K562 (cell line): ENCODE results near the gene ACTR3C. TPM values are rescaled to one million over a fixed set of nuclear protein-coding genes. Genes with fewer than 3 reads are reported as not detected.
A peak's percentile ranks its signal among the peaks of the same experiment; 100 is the strongest.
"Not testable (repeated sequence)": the region's sequence is repeated elsewhere in the genome, so short reads cannot be mapped to it uniquely, and the experiment has no call there.

Experiments used
- ATAC-seq: fragments of 200-7000 bp; cut with Tn5 transposase; 3 replicates; pipeline ENCODE4 v1.9.1; 2020; ENCODE audit warnings: moderate library complexity
- BruUV-seq: library from RNA; stranded (reverse); fragments of 400-500 nt; replicated peaks from 2 replicates; lab custom pipeline; 2021; lab: Mats Ljungman, UMichigan
- CTCF ChIA-PET: fragments of 300-600 bp; formaldehyde crosslinking; extraction: SDS; loops from one replicate; lab custom pipeline; 2021; ENCODE audit warnings: low intra/inter-chr PET ratio; lab: Yijun Ruan, JAX
- POLR2A ChIA-PET: fragments of 300-600, 350-650 bp; sonication (Branson Sonifier 250); formaldehyde crosslinking; extraction: SDS; loops from one replicate; lab custom pipeline; 2021; ENCODE audit warnings: antibody characterized with exemption, inconsistent platforms; lab: Yijun Ruan, JAX
- DNase-seq, 4 experiments: peaks; one replicate each; pipeline versions ENCODE4 v3.0.0 to v3.0.0-alpha.2; 2011 to 2018; ENCODE audit warnings: low spot score in 3 of 4, mixed read lengths in 3 of 4; ENCODE audit errors: extremely low read depth in 1 of 4
- FAIRE-seq: peaks from 2 replicates; lab custom pipeline; 2011; peaks lifted over from hg19 to GRCh38; lab: Jason Lieb, UNC
- H2AFZ ChIP-seq: 2 replicates; pipeline ENCODE4 v1.6.0; 2011; ENCODE audit warnings: low read depth, low read length, control low read depth, inconsistent platforms
- H3K27ac ChIP-seq: fragments of 200-600 bp; 3 replicates; pipeline ENCODE4 v1.8.0; 2011; ENCODE audit warnings: low read depth, mild to moderate bottlenecking, control low read depth, inconsistent platforms, low read length, moderate library complexity, mixed read lengths; ENCODE audit errors: extremely low read depth
- H3K27me3 ChIP-seq, 2 experiments: fragments of 300-600 bp in 1 of 2; 2 replicates in 1 of 2; 3 replicates in 1 of 2; pipeline versions ENCODE4 v1.6.0 to v1.8.0; 2011; ENCODE audit warnings: inconsistent platforms in 2 of 2, low read length in 2 of 2, mild to moderate bottlenecking in 1 of 2, mixed read lengths in 1 of 2, moderate library complexity in 1 of 2; ENCODE audit not compliant: control insufficient read depth in 2 of 2, insufficient read depth in 2 of 2
- H3K36me3 ChIP-seq: fragments of 300-600 bp; 3 replicates; pipeline ENCODE4 v1.8.0; 2011; ENCODE audit warnings: mild to moderate bottlenecking, low read length, inconsistent platforms; ENCODE audit not compliant: control insufficient read depth, insufficient read depth
- H3K4me1 ChIP-seq, 2 experiments: fragments of 200-600 bp in 1 of 2; replicated peaks in 1 of 2; 2 replicates in 1 of 2; 3 replicates in 1 of 2; pipeline versions ENCODE4 v1.5.1 to v1.8.0; 2011; ENCODE audit warnings: inconsistent platforms in 2 of 2, low read length in 2 of 2, mild to moderate bottlenecking in 1 of 2, mixed read lengths in 1 of 2, moderate library complexity in 1 of 2; ENCODE audit not compliant: control insufficient read depth in 2 of 2, insufficient read depth in 2 of 2
- H3K4me2 ChIP-seq: 2 replicates; pipeline ENCODE4 v1.6.1; 2011; ENCODE audit warnings: low read length, control low read depth, inconsistent platforms, mixed read lengths; ENCODE audit not compliant: insufficient read depth
- H3K4me3 ChIP-seq: fragments of 200-600 bp; sonication (generic), shearing (Covaris generic); 2 replicates; pipeline ENCODE4 v1.5.1; 2016; ENCODE audit warnings: control low read depth, inconsistent platforms
- H3K79me2 ChIP-seq: fragments of 200-600 bp; 3 replicates; pipeline ENCODE4 v1.8.0; 2011; ENCODE audit warnings: low read length, inconsistent platforms; ENCODE audit not compliant: control insufficient read depth, insufficient read depth
- H3K9ac ChIP-seq, 2 experiments: 2 replicates each; pipeline versions ENCODE4 v1.6.0 to v1.6.1; 2011; ENCODE audit warnings: low read depth in 2 of 2, low read length in 2 of 2, control low read depth in 1 of 2, inconsistent platforms in 1 of 2, mild to moderate bottlenecking in 1 of 2, mixed read lengths in 1 of 2; ENCODE audit not compliant: insufficient read depth in 1 of 2
- H3K9me1 ChIP-seq: one replicate; pipeline ENCODE4 v1.6.0; 2011; ENCODE audit warnings: inconsistent platforms, mild to moderate bottlenecking, low read length, moderate library complexity; ENCODE audit not compliant: control insufficient read depth, insufficient read depth
- H3K9me3 ChIP-seq: replicated peaks from 2 replicates; pipeline ENCODE4 v1.5.1; 2011; ENCODE audit warnings: low read depth, low read length, inconsistent platforms; ENCODE audit not compliant: control insufficient read depth, insufficient read depth
- H4K20me1 ChIP-seq: replicated peaks from 2 replicates; pipeline ENCODE4 v1.6.1; 2011; ENCODE audit warnings: low read length, inconsistent platforms, mixed read lengths; ENCODE audit not compliant: control insufficient read depth, insufficient read depth
- C11orf30 ChIP-seq: fragments of 450-650 bp; IDR thresholded peaks from 2 replicates; pipeline ENCODE4 v1.6.1; 2016; ENCODE audit warnings: low read depth, mild to moderate bottlenecking
- MAFF ChIP-seq: IDR thresholded peaks from 2 replicates; pipeline ENCODE4 v1.6.1; 2012; ENCODE audit warnings: low read length, improper control_type of control experiment
- MAFG ChIP-seq: fragments of 450-650 bp; conservative IDR thresholded peaks from 2 replicates; pipeline ENCODE4 v1.6.1; 2016; ENCODE audit warnings: missing genetic modification characterization, missing compliant biosample characterization
- MAFK ChIP-seq: IDR thresholded peaks from 2 replicates; pipeline ENCODE4 v1.6.1; 2011; ENCODE audit warnings: low read length, improper control_type of control experiment
- ZNF316 ChIP-seq: fragments of 450-650 bp; IDR thresholded peaks from 2 replicates; pipeline ENCODE4 v1.6.1; 2016
- WGBS: fragments of 100-300 bp; shearing (Covaris generic); methylation state at CpG from one replicate; pipeline ENCODE4 v1.1.6; 2016; ENCODE audit warnings: low coverage, mixed read lengths; ENCODE audit not compliant: insufficient coverage; ENCODE audit errors: missing lambda C conversion rate; 5-methylcytosine and 5-hydroxymethylcytosine counted together
- in situ Hi-C: fragments of 300-500 bp; cut with MboI; formaldehyde crosslinking; loops from 4 replicates; pipeline ENCODE4 v1.15.0; 2018; ENCODE audit warnings: inconsistent platforms, mixed read lengths
- intact Hi-C: fragments of 100-400 bp; cut with micrococcal nuclease; formaldehyde crosslinking; loops from 2 replicates; pipeline ENCODE4 v1.14.2; 2022
- polyA plus RNA-seq, 8 experiments: library from polyadenylated mRNA; depleted of rRNA in 4 of 8; stranded (reverse) in 5 of 8; unstranded in 3 of 8; fragments of >200 nt; fragmentation: Nextera tagmentation in 2 of 8; fragmentation: Illumina TruSeq in 1 of 8; extraction: Ambion mirVana in 2 of 8; extraction: Trizol in 1 of 8; gene quantifications; 2 replicates each; pipeline versions ENCODE4 v1.2.1 to v1.2.3, GENCODE V29; 2011 to 2014; ENCODE audit warnings: inconsistent platforms in 1 of 8, missing spikeins in 1 of 8
- total RNA-seq, 7 experiments: library from RNA; depleted of rRNA in 6 of 7; stranded (reverse); fragments of >200 nt in 6 of 7; fragmentation: Illumina TruSeq in 2 of 7; extraction: Trizol in 2 of 7; gene quantifications; 2 replicates each; pipeline versions ENCODE4 v1.2.1 to v1.2.3, GENCODE V29; 2011 to 2021; ENCODE audit warnings: low replicate concordance in 1 of 7

The ACTR3C gene
- total and polyA plus RNA-seq, 9 of the 15 experiments (the other 6 are each of a cell fraction or from before 2014, with no cell fraction given): 9.0 to 35.4 (median 13.3) TPM

- H4K20me1 ChIP-seq, H2AFZ ChIP-seq, H3K4me2 ChIP-seq, BruUV-seq, H3K9ac ChIP-seq, H3K4me3 ChIP-seq, POLR2A ChIA-PET, H3K9me3 ChIP-seq, in situ Hi-C loops, intact Hi-C loops, DNase-seq, H3K27ac ChIP-seq, H3K9me1 ChIP-seq, H3K36me3 ChIP-seq, FAIRE-seq, H3K27me3 ChIP-seq, H3K4me1 ChIP-seq, H3K79me2 ChIP-seq, ATAC-seq, CTCF ChIA-PET: not testable (repeated sequence)
- 3% methylated on average over 2 of the region's 2 CpGs for WGBS
These were observed 80.4 kb downstream of the ACTR3C start for GRCh38 chr7:150242935-150243334.

- POLR2A ChIA-PET, in situ Hi-C loops, intact Hi-C loops, ATAC-seq, H3K4me2 ChIP-seq, H3K79me2 ChIP-seq, H3K4me3 ChIP-seq, H3K27ac ChIP-seq, H3K9me3 ChIP-seq, H4K20me1 ChIP-seq, H3K9me1 ChIP-seq, H3K4me1 ChIP-seq, H3K9ac ChIP-seq, H3K27me3 ChIP-seq, BruUV-seq, FAIRE-seq, DNase-seq, CTCF ChIA-PET, H2AFZ ChIP-seq, H3K36me3 ChIP-seq: not testable (repeated sequence)
- TF ChIP-seq ZNF316: peak; percentile 91
- peak; percentile 87 for TF ChIP-seq MAFF
- TF ChIP-seq C11orf30: peak; percentile 84
- peak; percentile 77 for TF ChIP-seq MAFG
- peak; percentile 91 for TF ChIP-seq MAFK
- 0% methylated on average over 3 of the region's 3 CpGs for WGBS
These were observed 97.9 kb downstream of the ACTR3C start for GRCh38 chr7:150225444-150225843.
